ENCODE data around the gene RASL10A. TPM values are rescaled to one million over a fixed set of nuclear protein-coding genes. Genes with fewer than 3 reads are reported as not detected.
"Not testable (repeated sequence)": the region's sequence is repeated elsewhere in the genome, so short reads cannot be mapped to it uniquely, and the experiment has no call there.

The RASL10A gene
- total and polyA plus RNA-seq, 9 of the 15 experiments (the other 6 are each of a cell fraction or from before 2014, with no cell fraction given): 0.17 to 1.2 (median 0.45) TPM; not detected in 3

DNA sequence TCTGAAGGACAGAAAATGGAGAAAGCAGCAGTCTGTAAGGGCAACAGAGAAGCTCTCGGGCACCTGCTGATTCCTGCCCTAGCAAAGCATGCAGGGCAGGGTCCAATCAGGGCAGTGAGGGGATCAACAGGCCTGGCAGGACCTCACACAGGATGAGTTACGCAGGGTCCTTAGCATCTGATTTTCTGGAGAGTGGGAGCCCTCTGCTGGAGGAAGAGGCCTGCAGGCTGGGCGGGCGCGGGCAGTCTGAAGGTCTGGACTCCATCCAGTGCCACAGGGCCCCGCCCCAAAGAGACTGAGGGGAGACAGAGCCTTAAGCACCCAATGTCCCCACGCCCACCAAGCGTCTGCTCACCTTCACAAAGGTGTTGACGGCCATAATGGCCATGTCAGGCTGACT lies 44.0 kb upstream of the RASL10A start:
- FAIRE-seq: no peak

DNA sequence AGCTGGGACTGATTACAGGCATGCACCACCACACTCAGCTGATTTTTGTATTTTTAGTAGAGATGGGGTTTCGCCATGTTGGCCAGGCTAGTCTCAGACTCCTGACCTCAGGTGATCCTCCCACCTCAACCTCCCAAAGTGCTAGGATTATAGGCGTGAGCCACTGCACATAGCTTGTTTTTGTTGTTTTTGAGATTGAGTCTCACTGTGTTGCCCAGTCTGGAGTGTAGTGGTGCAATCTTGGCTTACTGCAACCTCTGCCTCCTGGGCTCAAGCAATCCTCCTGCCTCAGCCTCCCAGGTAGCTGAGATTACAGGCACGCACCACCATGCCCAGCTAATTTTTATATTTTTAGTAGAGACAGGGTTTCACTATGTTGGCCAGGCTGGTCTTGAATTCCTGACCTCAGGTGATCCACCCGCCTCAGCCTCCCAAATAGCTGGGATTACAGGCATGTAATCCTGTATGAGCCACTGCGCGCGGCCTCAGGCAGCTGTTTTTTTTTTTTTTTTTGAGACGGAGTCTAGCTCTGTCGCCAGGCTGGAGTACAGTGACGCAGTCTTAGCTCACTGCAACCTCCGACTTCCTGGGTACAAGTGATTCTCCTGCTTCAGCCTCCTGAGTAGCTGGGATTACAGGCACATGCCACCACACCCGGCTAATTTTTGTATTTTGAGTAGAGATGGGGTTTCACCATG lies 41.8 kb upstream of the RASL10A start:
- H3K9ac ChIP-seq (ENCODE audit: insufficient read depth in 1 of 2, low read depth in 2 of 2, low read length in 2 of 2); BruUV-seq (replicated peaks); H3K4me3 ChIP-seq; H4K20me1 ChIP-seq (replicated peaks; ENCODE audit: control insufficient read depth, insufficient read depth, low read length); intact Hi-C loops (cut with micrococcal nuclease); CTCF ChIA-PET (ENCODE audit: low intra/inter-chr PET ratio); ATAC-seq; H3K27ac ChIP-seq (ENCODE audit: extremely low read depth, low read depth, low read length); DNase-seq (ENCODE audit: extremely low read depth in 1 of 4, low spot score in 3 of 4); H2AFZ ChIP-seq (ENCODE audit: low read depth, low read length); H3K4me2 ChIP-seq (ENCODE audit: insufficient read depth, low read length); H3K27me3 ChIP-seq (ENCODE audit: control insufficient read depth in 2 of 2, insufficient read depth in 2 of 2, low read length in 2 of 2); POLR2A ChIA-PET; H3K79me2 ChIP-seq (ENCODE audit: control insufficient read depth, insufficient read depth, low read length); FAIRE-seq; in situ Hi-C loops (cut with MboI); H3K9me1 ChIP-seq (ENCODE audit: control insufficient read depth, insufficient read depth, low read length); H3K4me1 ChIP-seq (replicated peaks in 1 of 2; ENCODE audit: control insufficient read depth in 2 of 2, insufficient read depth in 2 of 2, low read length in 2 of 2); H3K9me3 ChIP-seq (replicated peaks; ENCODE audit: control insufficient read depth, insufficient read depth, low read depth, low read length): not testable (repeated sequence)
- H3K36me3 ChIP-seq (ENCODE audit: control insufficient read depth, insufficient read depth, low read length): peaks cover 62% of the 10 kb centered on the region; the same call in 2 of the 3 replicates
- WGBS (ENCODE audit: insufficient coverage, low coverage, missing lambda C conversion rate): 95% methylated on average over 2 of the region's 12 CpGs

More for the DNA sequence above, 44.0 kb upstream of the RASL10A start:
- CTCF ChIA-PET (ENCODE audit: low intra/inter-chr PET ratio): interaction anchor here (0.6 kb wide), 1 partner anchor 157 kb away, joined by 4 read pairs; no protein-coding TSS in a partner anchor
- WGBS (ENCODE audit: insufficient coverage, low coverage, missing lambda C conversion rate): 71% methylated on average over 9 of the region's 9 CpGs
- H3K4me3 ChIP-seq: no peak overlapping the region
- in situ Hi-C loops (cut with MboI): no loop called here
- peak; percentile 11 to 43 (median 42); a peak in 3 of 6 replicates for TF ChIP-seq CTCF (IDR thresholded peaks at IDR 0.05 in 2 of 3, conservative IDR thresholded peaks at IDR 0.05 in 1 of 3; ENCODE audit: insufficient read depth in 2 of 3, low read depth in 1 of 3, low read length in 3 of 3)
- no peak for TF ChIP-seq MCM2 (IDR thresholded peaks at IDR 0.05; ENCODE audit: low read depth)
- TF ChIP-seq ATF7 (IDR thresholded peaks at IDR 0.05): no peak
- TF ChIP-seq, protein P1, sequence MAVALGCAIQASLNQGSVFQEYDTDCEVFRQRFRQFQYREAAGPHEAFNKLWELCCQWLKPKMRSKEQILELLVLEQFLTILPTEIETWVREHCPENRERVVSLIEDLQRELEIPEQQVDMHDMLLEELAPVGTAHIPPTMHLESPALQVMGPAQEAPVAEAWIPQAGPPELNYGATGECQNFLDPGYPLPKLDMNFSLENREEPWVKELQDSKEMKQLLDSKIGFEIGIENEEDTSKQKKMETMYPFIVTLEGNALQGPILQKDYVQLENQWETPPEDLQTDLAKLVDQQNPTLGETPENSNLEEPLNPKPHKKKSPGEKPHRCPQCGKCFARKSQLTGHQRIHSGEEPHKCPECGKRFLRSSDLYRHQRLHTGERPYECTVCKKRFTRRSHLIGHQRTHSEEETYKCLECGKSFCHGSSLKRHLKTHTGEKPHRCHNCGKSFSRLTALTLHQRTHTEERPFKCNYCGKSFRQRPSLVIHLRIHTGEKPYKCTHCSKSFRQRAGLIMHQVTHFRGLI (CRISPR knock-in tag; IDR thresholded peaks at IDR 0.05): no peak
- no peak for TF ChIP-seq BDP1 (IDR thresholded peaks at IDR 0.05; ENCODE audit: insufficient read depth, insufficient read length)
- peak in 1 of 2 experiments; percentile 27; a peak in 2 of 4 replicates for TF ChIP-seq RAD21 (CRISPR knock-in tag; conservative IDR thresholded peaks at IDR 0.05 in 1 of 2, IDR thresholded peaks at IDR 0.05 in 1 of 2)
- no peak for TF ChIP-seq CHD4 (IDR thresholded peaks at IDR 0.05; ENCODE audit: insufficient read depth, insufficient replicate concordance, low read depth, low read length, poor library complexity, severe bottlenecking)
- no peak for TF ChIP-seq SMARCB1 (IDR thresholded peaks at IDR 0.05; ENCODE audit: insufficient read length, low read depth)
- TF ChIP-seq SMC3 (conservative IDR thresholded peaks at IDR 0.05; ENCODE audit: insufficient read depth, low read depth, low read length): 0 out of 2 replicates have a peak, but pooled peaks have one; percentile 8
- no peak for TF ChIP-seq SIN3A (IDR thresholded peaks at IDR 0.05; ENCODE audit: borderline replicate concordance in 2 of 2, control insufficient read depth in 1 of 2, low read depth in 2 of 2, low read length in 2 of 2)
- TF ChIP-seq ZNF3 (CRISPR knock-in tag; IDR thresholded peaks at IDR 0.05): no peak
- no peak for TF ChIP-seq TCF7L2 (IDR thresholded peaks at IDR 0.05; ENCODE audit: low read depth, low read length)
- no peaks in the 10 kb centered on the region for H3K79me2 ChIP-seq (ENCODE audit: control insufficient read depth, insufficient read depth, low read length)
- no peaks in the 10 kb centered on the region for H3K27me3 ChIP-seq (ENCODE audit: control insufficient read depth in 2 of 2, insufficient read depth in 2 of 2, low read length in 2 of 2)
- DNase-seq (ENCODE audit: extremely low read depth in 1 of 4, low spot score in 3 of 4) (peak; percentile 16 to 41 (median 24)), ATAC-seq (peak; percentile 76)
- H4K20me1 ChIP-seq (replicated peaks; ENCODE audit: control insufficient read depth, insufficient read depth, low read length): no peaks in the 10 kb centered on the region
- intact Hi-C loops (cut with micrococcal nuclease): no loop called here
- H3K4me2 ChIP-seq (ENCODE audit: insufficient read depth, low read length): no peak overlapping the region
- H3K27ac ChIP-seq (ENCODE audit: extremely low read depth, low read depth, low read length): no peak overlapping the region
- H2AFZ ChIP-seq (ENCODE audit: low read depth, low read length): no peak overlapping the region
- POLR2A ChIA-PET: interaction anchor here (0.6 to 0.9 kb wide), 4 partner anchors 11 to 1381 kb away, joined by 3 to 5 read pairs (median 4); partner anchors contain the start of genes AP1B1 and GAS2L1
- no peaks in the 10 kb centered on the region for H3K9me1 ChIP-seq (ENCODE audit: control insufficient read depth, insufficient read depth, low read length)
- H3K9ac ChIP-seq (ENCODE audit: insufficient read depth in 1 of 2, low read depth in 2 of 2, low read length in 2 of 2): no peak overlapping the region
- no peaks in the 10 kb centered on the region for H3K9me3 ChIP-seq (replicated peaks; ENCODE audit: control insufficient read depth, insufficient read depth, low read depth, low read length)
- H3K4me1 ChIP-seq (replicated peaks in 1 of 2; ENCODE audit: control insufficient read depth in 2 of 2, insufficient read depth in 2 of 2, low read length in 2 of 2): peaks cover 0 to 4% of the 10 kb centered on the region in 2 experiments; a peak in 1 of 5 replicates
- H3K36me3 ChIP-seq (ENCODE audit: control insufficient read depth, insufficient read depth, low read length): peaks cover 43% of the 10 kb centered on the region; the same call in 2 of the 3 replicates
- BruUV-seq (replicated peaks): no TSS peak

All from K562 (cell line).